Activated gamma-delta T cell treated with anti-CD3 and anti-CD28 coated beads, Interleukin-2, amount 50 U/mL, for 16 hours (primary cell): ENCODE results near the gene XIST.
"Not testable (repeated sequence)": the region's sequence is repeated elsewhere in the genome, so short reads cannot be mapped to it uniquely, and the experiment has no call there.

Source experiments
- DNase-seq: peaks from one replicate; pipeline ENCODE4 v3.0.0-alpha.2; 2020; ENCODE audit warnings: low read depth

The XIST gene

DNA sequence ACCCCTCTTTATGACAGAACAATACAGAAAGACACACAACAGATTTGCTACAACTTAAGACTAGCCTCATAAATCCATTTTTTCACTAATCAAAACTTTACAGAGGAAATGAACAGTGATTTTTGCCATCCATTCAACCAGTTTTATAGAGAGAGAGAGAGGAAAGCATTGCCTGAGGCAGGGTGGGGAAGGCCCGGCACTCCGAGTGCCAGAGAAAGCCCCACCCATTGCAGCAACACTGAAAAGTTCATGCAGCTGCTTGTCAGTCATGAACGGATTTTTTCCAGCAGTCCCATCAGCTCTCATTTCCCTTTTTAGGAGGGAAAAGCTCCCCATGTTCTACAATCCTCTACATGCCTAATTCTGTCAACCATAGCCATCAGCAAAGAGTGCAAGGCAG is 52.6 kb downstream of the XIST start:
- no peak for DNase-seq

DNA sequence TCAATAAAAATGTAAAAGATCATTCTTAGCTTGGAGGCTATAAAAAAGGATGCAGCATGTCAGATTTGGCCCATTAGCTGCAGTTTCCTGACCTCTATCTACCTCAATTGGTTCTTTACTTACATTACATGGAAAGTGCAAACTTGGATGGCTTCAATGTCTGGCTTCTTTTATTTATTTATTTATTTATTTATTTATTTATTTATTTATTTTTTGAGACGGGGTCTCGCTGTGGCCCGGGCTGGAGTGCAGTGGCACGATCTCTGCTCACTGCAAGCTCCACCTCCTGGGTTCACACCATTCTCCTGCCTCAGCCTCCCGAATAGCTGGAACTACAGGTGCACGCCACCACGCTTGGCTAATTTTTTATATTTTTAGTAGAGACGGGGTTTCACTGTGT is 60.0 kb downstream of the XIST start:
- not testable (repeated sequence) for DNase-seq

DNA sequence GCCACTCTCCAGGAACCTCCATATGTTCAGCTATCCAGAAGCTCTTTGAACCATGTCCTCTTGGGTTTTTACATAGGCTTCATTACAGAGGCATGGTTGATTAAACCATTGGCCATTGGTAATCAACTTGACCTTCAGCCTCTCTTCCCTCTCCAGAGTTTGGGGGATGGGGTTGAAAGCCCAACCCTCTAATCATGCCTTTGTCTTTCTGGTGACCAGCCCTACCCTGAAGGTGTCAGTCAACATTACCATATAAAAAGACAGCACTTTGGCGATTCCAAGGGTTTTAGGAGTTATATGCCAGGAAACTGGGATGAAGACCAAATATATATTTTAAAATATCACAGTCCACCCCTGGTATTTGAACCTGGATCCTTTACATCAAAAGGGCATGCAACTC is 67.0 kb downstream of the XIST start:
- no peak for DNase-seq
